ENCODE results near the gene FSTL3. TPM values are rescaled to one million over a fixed set of nuclear protein-coding genes. Genes with fewer than 3 reads are reported as not detected.
A peak's percentile ranks its signal among the peaks of the same experiment; 100 is the strongest.

FSTL3 gene
- total and polyA plus RNA-seq, 2 of the 13 experiments (the other 11 are each of a cell fraction or from before 2014, with no cell fraction given): 13.5 to 15.6 TPM

- TF ChIP-seq ZFP37 (CRISPR knock-in tag; IDR thresholded peaks at IDR 0.05; ENCODE audit: borderline replicate concordance): 0 out of 2 replicates have a peak, but pooled peaks have one; percentile 36
- TF ChIP-seq ZMAT3 (CRISPR knock-in tag; conservative IDR thresholded peaks at IDR 0.05): peak; percentile 91
- 0 out of 2 replicates have a peak, but pooled peaks have one; percentile 45 for TF ChIP-seq ZNF280B (CRISPR knock-in tag; IDR thresholded peaks at IDR 0.05; ENCODE audit: borderline replicate concordance)
- TF ChIP-seq ZNF552 (CRISPR knock-in tag; IDR thresholded peaks at IDR 0.05; ENCODE audit: borderline replicate concordance): peak; percentile 66; the same call in 1 of the 2 replicates
- TF ChIP-seq ZBTB21 (CRISPR knock-in tag; IDR thresholded peaks at IDR 0.05): no peak; the same call in 1 of the 2 replicates
- TF ChIP-seq ZBTB7A (CRISPR knock-in tag; IDR thresholded peaks at IDR 0.05): 0 out of 2 replicates have a peak, but pooled peaks have one; percentile 66
- TF ChIP-seq SALL2 (CRISPR knock-in tag; IDR thresholded peaks at IDR 0.05): no peak
- TF ChIP-seq PRPF4 (IDR thresholded peaks at IDR 0.05; ENCODE audit: low read depth, low read length, poor library complexity, severe bottlenecking): no peak
- no peak for TF ChIP-seq RAD51 (IDR thresholded peaks at IDR 0.05; ENCODE audit: borderline replicate concordance)
- peak; percentile 87; the same call in 1 of the 2 replicates for TF ChIP-seq SPEN (CRISPR knock-in tag; IDR thresholded peaks at IDR 0.05; ENCODE audit: low read depth)
- TF ChIP-seq CENPT (CRISPR knock-in tag; IDR thresholded peaks at IDR 0.05; ENCODE audit: low read depth): no peak
- peak; percentile 50; the same call in 1 of the 2 replicates for TF ChIP-seq ELF4 (CRISPR knock-in tag; IDR thresholded peaks at IDR 0.05; ENCODE audit: borderline replicate concordance)
- TF ChIP-seq KDM2A (CRISPR knock-in tag; IDR thresholded peaks at IDR 0.05; ENCODE audit: borderline replicate concordance, low read depth): peak; percentile 69; the same call in 1 of the 2 replicates
- TF ChIP-seq, protein P1, sequence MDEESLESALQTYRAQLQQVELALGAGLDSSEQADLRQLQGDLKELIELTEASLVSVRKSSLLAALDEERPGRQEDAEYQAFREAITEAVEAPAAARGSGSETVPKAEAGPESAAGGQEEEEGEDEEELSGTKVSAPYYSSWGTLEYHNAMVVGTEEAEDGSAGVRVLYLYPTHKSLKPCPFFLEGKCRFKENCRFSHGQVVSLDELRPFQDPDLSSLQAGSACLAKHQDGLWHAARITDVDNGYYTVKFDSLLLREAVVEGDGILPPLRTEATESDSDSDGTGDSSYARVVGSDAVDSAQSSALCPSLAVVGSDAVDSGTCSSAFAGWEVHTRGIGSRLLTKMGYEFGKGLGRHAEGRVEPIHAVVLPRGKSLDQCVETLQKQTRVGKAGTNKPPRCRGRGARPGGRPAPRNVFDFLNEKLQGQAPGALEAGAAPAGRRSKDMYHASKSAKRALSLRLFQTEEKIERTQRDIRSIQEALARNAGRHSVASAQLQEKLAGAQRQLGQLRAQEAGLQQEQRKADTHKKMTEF (CRISPR knock-in tag; IDR thresholded peaks at IDR 0.05): peak; percentile 93
- TF ChIP-seq TCF12 (IDR thresholded peaks at IDR 0.05): no peak
- TF ChIP-seq TCF12 (CRISPR knock-in tag; IDR thresholded peaks at IDR 0.05): peak; percentile 79
- TF ChIP-seq ZNF235 (CRISPR knock-in tag; IDR thresholded peaks at IDR 0.05; ENCODE audit: borderline replicate concordance): peak; percentile 68; the same call in 1 of the 2 replicates
- no peak for TF ChIP-seq SMYD3 (CRISPR knock-in tag; IDR thresholded peaks at IDR 0.05)
- TF ChIP-seq ZNF770 (CRISPR knock-in tag; IDR thresholded peaks at IDR 0.05): 0 out of 2 replicates have a peak, but pooled peaks have one; percentile 59
- TF ChIP-seq ZNF577 (CRISPR knock-in tag; IDR thresholded peaks at IDR 0.05; ENCODE audit: borderline replicate concordance, low read depth): no peak
- no peak for TF ChIP-seq ZNF17 (CRISPR knock-in tag; IDR thresholded peaks at IDR 0.05)
- TF ChIP-seq SRSF1 (optimal IDR thresholded peaks at IDR 0.05; ENCODE audit: low read depth, low read length): no peak
- TF ChIP-seq ZNF639 (CRISPR knock-in tag; conservative IDR thresholded peaks at IDR 0.05): peak; percentile 87
- no peak for TF ChIP-seq SETDB1 (CRISPR knock-in tag; IDR thresholded peaks at IDR 0.05; ENCODE audit: borderline replicate concordance)
Measured at GRCh38 chr19:660793-661426, 15.3 kb upstream of the FSTL3 start (continued).

All from HepG2 (cell line).